ENCODE data around the gene DSCAML1. TPM values are rescaled to one million over a fixed set of nuclear protein-coding genes. Genes with fewer than 3 reads are reported as not detected.

The DSCAML1 gene
- polyA plus RNA-seq, 2 donors = 0.04 TPM

DNA sequence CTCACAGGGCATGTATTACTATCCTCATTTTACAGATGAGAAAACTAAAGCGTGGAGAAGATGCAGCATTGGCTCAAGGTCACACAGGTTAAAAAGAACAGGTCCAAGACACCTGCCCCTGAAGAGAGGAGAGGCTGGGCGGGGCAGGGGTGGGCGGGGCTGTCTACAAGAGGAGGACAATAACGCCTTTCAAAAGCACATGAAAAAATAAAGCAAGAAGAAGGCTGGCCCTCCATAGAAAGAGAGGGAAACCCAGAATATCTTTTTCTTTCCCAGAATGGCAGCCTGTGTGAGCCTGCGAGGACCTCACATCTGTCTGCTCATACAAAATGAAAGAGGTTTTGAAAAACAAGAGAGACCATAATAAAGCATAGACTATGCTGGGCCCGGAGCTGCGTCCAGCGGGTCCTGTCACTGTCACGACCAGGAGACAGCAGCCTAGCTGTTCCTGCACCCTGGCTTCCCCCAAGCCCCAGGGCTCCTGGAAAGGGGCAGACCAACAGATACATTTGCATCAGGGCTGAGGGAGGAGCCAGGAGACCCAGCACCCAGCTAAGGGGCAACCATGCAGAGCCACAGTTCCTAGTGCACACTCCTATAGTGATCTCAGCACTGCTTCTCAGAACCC, 61.6 kb downstream of the DSCAML1 start:
- Histone ChIP-seq H3K27me3 (ENCODE audit: control insufficient read depth in 1 of 2, insufficient read depth in 2 of 2, low read length in 2 of 2) (no peaks in the 10 kb centered on the region), H3K27ac (ENCODE audit: low read depth in 2 of 2, low read length in 1 of 2) (no peak overlapping the region), H3K4me3 (ENCODE audit: low read depth in 1 of 2, low read length in 2 of 2) (no peak overlapping the region), H3K9me3 (ENCODE audit: control insufficient read depth in 2 of 2, insufficient read depth in 1 of 2, low read depth in 1 of 2, low read length in 1 of 2) (peaks cover 0 to under 1% of the 10 kb centered on the region in 2 donors), H3K4me1 (ENCODE audit: control insufficient read depth in 2 of 2, insufficient read depth in 2 of 2, low read length in 1 of 2) (no peaks in the 10 kb centered on the region), H3K36me3 (ENCODE audit: control insufficient read depth in 2 of 2, insufficient read depth in 2 of 2, low read length in 1 of 2) (no peaks in the 10 kb centered on the region)
- WGBS, 2 donors = 81 to 84% methylated on average over 9 of the region's 9 CpGs

- 47 to 51% methylated on average over 5 of the region's 5 CpGs for WGBS, 2 donors
- no peak overlapping the region for H3K4me3 ChIP-seq (ENCODE audit: low read depth in 1 of 2, low read length in 2 of 2)
- no peaks in the 10 kb centered on the region for H3K9me3 ChIP-seq (ENCODE audit: control insufficient read depth in 2 of 2, insufficient read depth in 1 of 2, low read depth in 1 of 2, low read length in 1 of 2)
- no peak overlapping the region for H3K27ac ChIP-seq (ENCODE audit: low read depth in 2 of 2, low read length in 1 of 2)
- no peaks in the 10 kb centered on the region for H3K4me1 ChIP-seq (ENCODE audit: control insufficient read depth in 2 of 2, insufficient read depth in 2 of 2, low read length in 1 of 2)
- no peaks in the 10 kb centered on the region for H3K27me3 ChIP-seq (ENCODE audit: control insufficient read depth in 1 of 2, insufficient read depth in 2 of 2, low read length in 2 of 2)
- no peaks in the 10 kb centered on the region for H3K36me3 ChIP-seq (ENCODE audit: control insufficient read depth in 2 of 2, insufficient read depth in 2 of 2, low read length in 1 of 2)
Measured at GRCh38 chr11:117734601-117735024, 62.4 kb downstream of the DSCAML1 start.

DNA sequence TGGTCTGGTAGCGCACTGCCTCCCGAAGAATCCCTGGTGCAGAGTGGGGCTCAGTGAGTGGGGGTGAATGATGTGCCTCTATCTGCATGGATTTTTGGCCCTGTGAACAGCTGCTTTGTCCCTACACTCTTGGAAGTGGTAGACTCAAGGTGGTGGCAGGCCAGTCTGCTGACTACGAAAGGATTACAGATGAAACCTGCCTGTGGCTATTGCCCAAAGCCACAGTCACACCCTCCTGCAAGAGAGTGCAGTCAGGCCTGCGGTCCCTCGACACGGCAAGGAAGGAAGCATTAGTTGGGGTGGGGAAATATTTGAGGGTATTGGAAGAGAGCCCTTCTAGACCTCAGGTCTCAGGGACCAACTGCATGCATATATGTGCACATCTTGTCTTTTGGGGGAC, 63.7 kb downstream of the DSCAML1 start:
- no peak overlapping the region for H3K4me3 ChIP-seq (ENCODE audit: low read depth in 1 of 2, low read length in 2 of 2)
- no peaks in the 10 kb centered on the region for H3K9me3 ChIP-seq (ENCODE audit: control insufficient read depth in 2 of 2, insufficient read depth in 1 of 2, low read depth in 1 of 2, low read length in 1 of 2)

GRCh38 chr11:117731722-117732290, 65.2 kb downstream of the DSCAML1 start:
- no peaks in the 10 kb centered on the region for H3K36me3 ChIP-seq (ENCODE audit: control insufficient read depth in 2 of 2, insufficient read depth in 2 of 2, low read length in 1 of 2)
- no peaks in the 10 kb centered on the region for H3K27me3 ChIP-seq (ENCODE audit: control insufficient read depth in 1 of 2, insufficient read depth in 2 of 2, low read length in 2 of 2)
- no peak overlapping the region for H3K27ac ChIP-seq (ENCODE audit: low read depth in 2 of 2, low read length in 1 of 2)
- no peak overlapping the region for H3K4me3 ChIP-seq (ENCODE audit: low read depth in 1 of 2, low read length in 2 of 2)
- WGBS, 2 donors = 82 to 93% methylated on average over 2 of the region's 2 CpGs
- no peaks in the 10 kb centered on the region for H3K4me1 ChIP-seq (ENCODE audit: control insufficient read depth in 2 of 2, insufficient read depth in 2 of 2, low read length in 1 of 2)
- no peaks in the 10 kb centered on the region for H3K9me3 ChIP-seq (ENCODE audit: control insufficient read depth in 2 of 2, insufficient read depth in 1 of 2, low read depth in 1 of 2, low read length in 1 of 2)

More for the DNA sequence above, 63.7 kb downstream of the DSCAML1 start:
- H3K27ac ChIP-seq (ENCODE audit: low read depth in 2 of 2, low read length in 1 of 2) = no peak overlapping the region
- no peaks in the 10 kb centered on the region for H3K4me1 ChIP-seq (ENCODE audit: control insufficient read depth in 2 of 2, insufficient read depth in 2 of 2, low read length in 1 of 2)
- 79 to 81% methylated on average over 6 of the region's 6 CpGs for WGBS, 2 donors
- no peaks in the 10 kb centered on the region for H3K36me3 ChIP-seq (ENCODE audit: control insufficient read depth in 2 of 2, insufficient read depth in 2 of 2, low read length in 1 of 2)
- no peaks in the 10 kb centered on the region for H3K27me3 ChIP-seq (ENCODE audit: control insufficient read depth in 1 of 2, insufficient read depth in 2 of 2, low read length in 2 of 2)

DNA sequence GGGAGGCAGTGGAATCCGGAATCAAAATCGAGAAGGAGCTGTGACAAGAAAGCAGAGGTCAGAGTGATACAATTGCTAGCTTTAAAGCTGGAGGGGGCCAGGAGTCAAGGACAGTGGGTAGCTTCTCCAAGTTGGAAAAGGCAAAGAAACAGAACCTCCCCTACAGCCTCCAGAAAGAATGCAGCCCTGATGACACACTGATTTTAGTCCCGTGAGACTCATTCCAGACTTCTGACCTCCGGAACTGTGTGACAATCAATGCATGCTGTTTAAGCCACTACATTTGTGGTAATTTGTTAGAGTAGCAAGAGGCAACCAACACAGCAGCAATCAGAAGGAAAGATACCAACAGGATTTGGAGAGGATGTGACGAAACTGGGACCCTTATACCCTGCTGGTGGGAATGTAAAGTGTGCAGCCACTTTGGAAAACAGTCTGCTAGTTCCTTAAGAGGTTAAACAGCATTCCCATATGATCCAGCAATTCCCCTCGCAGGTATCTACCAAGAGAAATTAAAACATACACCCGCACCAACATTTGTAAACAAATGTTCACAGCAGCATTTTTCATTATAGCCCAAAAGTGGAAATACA, 66.7 kb downstream of the DSCAML1 start:
- H3K4me1 ChIP-seq (ENCODE audit: control insufficient read depth in 2 of 2, insufficient read depth in 2 of 2, low read length in 1 of 2) = no peaks in the 10 kb centered on the region
- 75 to 76% methylated on average over 7 of the region's 7 CpGs for WGBS, 2 donors
- no peaks in the 10 kb centered on the region for H3K27me3 ChIP-seq (ENCODE audit: control insufficient read depth in 1 of 2, insufficient read depth in 2 of 2, low read length in 2 of 2)
- no peaks in the 10 kb centered on the region for H3K36me3 ChIP-seq (ENCODE audit: control insufficient read depth in 2 of 2, insufficient read depth in 2 of 2, low read length in 1 of 2)
- no peak overlapping the region for H3K4me3 ChIP-seq (ENCODE audit: low read depth in 1 of 2, low read length in 2 of 2)
- H3K27ac ChIP-seq (ENCODE audit: low read depth in 2 of 2, low read length in 1 of 2) = no peak overlapping the region
- H3K9me3 ChIP-seq (ENCODE audit: control insufficient read depth in 2 of 2, insufficient read depth in 1 of 2, low read depth in 1 of 2, low read length in 1 of 2) = no peaks in the 10 kb centered on the region

GRCh38 chr11:117725048-117725734, 71.8 kb downstream of the DSCAML1 start:
- no peak overlapping the region for H3K27ac ChIP-seq (ENCODE audit: low read depth in 2 of 2, low read length in 1 of 2)
- H3K36me3 ChIP-seq (ENCODE audit: control insufficient read depth in 2 of 2, insufficient read depth in 2 of 2, low read length in 1 of 2) = no peaks in the 10 kb centered on the region
- no peaks in the 10 kb centered on the region for H3K9me3 ChIP-seq (ENCODE audit: control insufficient read depth in 2 of 2, insufficient read depth in 1 of 2, low read depth in 1 of 2, low read length in 1 of 2)
- H3K4me1 ChIP-seq (ENCODE audit: control insufficient read depth in 2 of 2, insufficient read depth in 2 of 2, low read length in 1 of 2) = no peaks in the 10 kb centered on the region
- 79 to 81% methylated on average over 11 to 12 of the region's 12 CpGs for WGBS, 2 donors
- no peaks in the 10 kb centered on the region for H3K27me3 ChIP-seq (ENCODE audit: control insufficient read depth in 1 of 2, insufficient read depth in 2 of 2, low read length in 2 of 2)
- H3K4me3 ChIP-seq (ENCODE audit: low read depth in 1 of 2, low read length in 2 of 2) = no peak overlapping the region

GRCh38 chr11:117724621-117725020, 72.4 kb downstream of the DSCAML1 start:
- no peak overlapping the region for H3K27ac ChIP-seq (ENCODE audit: low read depth in 2 of 2, low read length in 1 of 2)
- no peaks in the 10 kb centered on the region for H3K27me3 ChIP-seq (ENCODE audit: control insufficient read depth in 1 of 2, insufficient read depth in 2 of 2, low read length in 2 of 2)
- no peaks in the 10 kb centered on the region for H3K9me3 ChIP-seq (ENCODE audit: control insufficient read depth in 2 of 2, insufficient read depth in 1 of 2, low read depth in 1 of 2, low read length in 1 of 2)
- H3K4me3 ChIP-seq (ENCODE audit: low read depth in 1 of 2, low read length in 2 of 2) = no peak overlapping the region
- no peaks in the 10 kb centered on the region for H3K4me1 ChIP-seq (ENCODE audit: control insufficient read depth in 2 of 2, insufficient read depth in 2 of 2, low read length in 1 of 2)
- H3K36me3 ChIP-seq (ENCODE audit: control insufficient read depth in 2 of 2, insufficient read depth in 2 of 2, low read length in 1 of 2) = no peaks in the 10 kb centered on the region

GRCh38 chr11:117724104-117724503, 72.9 kb downstream of the DSCAML1 start:
- H3K4me3 ChIP-seq (ENCODE audit: low read depth in 1 of 2, low read length in 2 of 2) = no peak overlapping the region
- no peaks in the 10 kb centered on the region for H3K4me1 ChIP-seq (ENCODE audit: control insufficient read depth in 2 of 2, insufficient read depth in 2 of 2, low read length in 1 of 2)
- WGBS, 2 donors = 82 to 89% methylated on average over 5 of the region's 5 CpGs
- no peaks in the 10 kb centered on the region for H3K36me3 ChIP-seq (ENCODE audit: control insufficient read depth in 2 of 2, insufficient read depth in 2 of 2, low read length in 1 of 2)
- H3K27ac ChIP-seq (ENCODE audit: low read depth in 2 of 2, low read length in 1 of 2) = no peak overlapping the region
- no peaks in the 10 kb centered on the region for H3K27me3 ChIP-seq (ENCODE audit: control insufficient read depth in 1 of 2, insufficient read depth in 2 of 2, low read length in 2 of 2)
- no peaks in the 10 kb centered on the region for H3K9me3 ChIP-seq (ENCODE audit: control insufficient read depth in 2 of 2, insufficient read depth in 1 of 2, low read depth in 1 of 2, low read length in 1 of 2)

DNA sequence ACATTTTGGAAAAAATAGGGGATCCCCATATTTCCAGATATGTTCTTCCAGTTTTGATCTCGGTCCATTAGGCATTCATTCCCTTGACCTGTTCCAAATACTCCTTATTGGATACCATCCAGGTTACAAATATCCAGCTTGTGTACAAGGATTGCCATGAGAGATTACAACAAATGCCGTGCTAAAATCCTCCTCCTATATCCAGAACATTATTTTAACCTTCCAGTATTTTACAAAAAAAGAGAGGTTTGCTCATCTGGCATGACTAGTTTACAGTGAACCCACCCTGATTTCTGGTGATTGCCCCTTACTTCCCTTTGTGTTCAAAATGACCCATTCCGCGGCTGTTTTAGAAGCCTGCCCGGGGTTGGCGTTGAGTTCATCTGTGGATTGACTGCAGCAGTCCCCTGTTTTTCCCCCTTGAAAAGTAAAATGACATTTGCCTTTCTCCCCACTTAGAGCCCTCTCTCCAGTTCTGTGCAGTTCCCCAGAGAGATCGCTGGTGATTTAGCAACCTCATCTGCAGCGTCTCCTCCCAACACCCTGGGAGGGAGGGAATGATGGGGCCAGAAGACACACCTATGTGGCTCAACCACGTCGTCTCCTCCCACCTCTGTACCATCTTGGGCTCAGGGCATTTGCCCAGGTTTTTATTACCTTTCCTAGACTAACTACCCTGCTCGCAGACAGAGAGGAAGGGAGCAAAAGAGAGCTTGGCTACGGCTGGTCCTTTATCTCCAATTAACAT, 73.6 kb downstream of the DSCAML1 start:
- Histone ChIP-seq H3K4me1 (ENCODE audit: control insufficient read depth in 2 of 2, insufficient read depth in 2 of 2, low read length in 1 of 2) (no peaks in the 10 kb centered on the region), H3K27me3 (ENCODE audit: control insufficient read depth in 1 of 2, insufficient read depth in 2 of 2, low read length in 2 of 2) (no peaks in the 10 kb centered on the region), H3K4me3 (ENCODE audit: low read depth in 1 of 2, low read length in 2 of 2) (no peak overlapping the region), H3K27ac (ENCODE audit: low read depth in 2 of 2, low read length in 1 of 2) (no peak overlapping the region), H3K36me3 (ENCODE audit: control insufficient read depth in 2 of 2, insufficient read depth in 2 of 2, low read length in 1 of 2) (no peaks in the 10 kb centered on the region), H3K9me3 (ENCODE audit: control insufficient read depth in 2 of 2, insufficient read depth in 1 of 2, low read depth in 1 of 2, low read length in 1 of 2) (no peaks in the 10 kb centered on the region)
- WGBS, 2 donors = 59 to 60% methylated on average over 12 of the region's 12 CpGs

Data from esophagus (tissue), 2 donors.